ENCODE measurements around the gene ZNF480.
"Not testable (repeated sequence)": the region's sequence is repeated elsewhere in the genome, so short reads cannot be mapped to it uniquely, and the experiment has no call there.

The ZNF480 gene

DNA sequence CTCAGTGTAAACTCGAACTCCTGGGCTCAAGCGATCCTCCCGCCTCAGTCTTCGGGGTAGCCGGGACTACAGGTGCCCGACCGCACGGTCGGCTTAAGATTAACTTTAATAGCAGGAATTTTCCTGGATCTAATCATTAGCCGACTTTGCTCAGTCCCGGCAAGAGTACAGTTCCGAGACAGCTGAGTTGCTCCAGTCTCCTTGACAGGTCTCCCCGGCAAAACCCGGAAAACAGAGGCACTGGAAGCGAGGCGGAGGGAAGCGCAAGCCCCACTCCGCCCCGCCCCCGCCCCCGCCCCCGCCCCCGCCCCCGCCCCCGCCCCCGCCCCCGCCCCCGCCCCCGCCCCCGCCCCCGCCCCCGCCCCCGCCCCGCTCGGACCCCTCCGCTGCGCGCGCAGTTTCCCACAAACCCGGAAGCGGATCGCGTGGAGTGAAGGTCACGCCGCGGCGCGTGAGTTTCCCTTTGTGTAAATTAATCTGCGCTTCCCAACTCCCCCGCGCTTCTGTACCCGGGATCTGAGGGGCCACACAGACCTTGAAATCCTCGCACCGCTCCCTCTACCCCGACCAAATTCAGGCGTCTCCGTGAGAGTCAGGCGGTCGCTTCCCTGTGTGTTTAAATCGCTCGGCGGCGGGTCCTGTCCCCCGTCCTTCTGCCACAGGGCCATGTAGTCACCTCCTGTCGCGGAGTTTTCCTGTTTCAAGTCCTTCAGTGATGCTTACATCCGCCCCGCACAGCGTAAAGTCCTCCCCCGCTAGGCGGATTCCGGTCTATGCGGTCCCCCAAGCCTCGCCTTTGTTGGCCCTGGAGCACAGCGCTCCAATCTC lies at the start of gene ZNF480:
TSS of gene ZNF480 (plus strand) at position 397 of the 828 bp plus-strand sequence. CDS start 3,244 bp downstream, outside the sequence.
- peak; percentile 80 for DNase-seq

DNA sequence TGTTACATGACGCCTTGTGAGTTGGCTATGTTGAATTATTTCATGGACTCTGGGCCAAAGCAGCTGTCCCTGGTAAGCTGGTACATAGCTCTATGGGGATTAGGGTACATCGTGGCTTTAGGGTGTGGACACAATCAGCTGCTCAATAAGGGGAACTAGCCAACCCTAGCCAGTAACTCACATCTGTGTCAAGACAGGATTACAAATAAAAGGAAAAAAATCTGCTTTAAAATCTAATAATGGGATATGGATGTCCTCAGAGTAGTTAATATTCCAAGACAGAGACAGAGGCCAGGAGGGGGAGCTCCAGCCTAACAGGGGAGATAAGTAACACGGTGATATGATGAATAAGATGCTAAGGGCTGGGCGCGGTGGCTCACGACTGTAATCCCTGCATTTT lies 48.7 kb upstream of the ZNF480 start:
- peak; percentile 18 for DNase-seq

DNA sequence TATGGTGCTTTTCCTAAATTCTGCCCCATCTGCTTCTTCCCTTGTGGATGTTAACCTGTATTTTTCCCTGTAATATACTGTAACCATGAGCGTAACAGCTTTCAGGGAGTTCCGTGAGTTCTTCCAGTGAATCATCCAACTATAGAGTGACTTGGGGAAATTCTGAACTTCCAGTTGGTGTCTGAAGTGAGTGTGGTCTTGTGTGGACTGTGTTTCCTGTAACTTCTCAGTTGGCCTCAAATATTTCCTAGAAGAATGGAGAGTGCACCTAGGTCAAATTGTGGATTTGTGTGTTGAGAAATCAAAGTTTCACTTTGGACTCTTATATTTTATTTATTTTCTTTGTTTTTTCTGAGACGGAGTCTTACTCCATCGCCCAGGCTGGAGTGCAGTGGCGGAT lies 38.5 kb upstream of the ZNF480 start:
- no peak for DNase-seq

DNA sequence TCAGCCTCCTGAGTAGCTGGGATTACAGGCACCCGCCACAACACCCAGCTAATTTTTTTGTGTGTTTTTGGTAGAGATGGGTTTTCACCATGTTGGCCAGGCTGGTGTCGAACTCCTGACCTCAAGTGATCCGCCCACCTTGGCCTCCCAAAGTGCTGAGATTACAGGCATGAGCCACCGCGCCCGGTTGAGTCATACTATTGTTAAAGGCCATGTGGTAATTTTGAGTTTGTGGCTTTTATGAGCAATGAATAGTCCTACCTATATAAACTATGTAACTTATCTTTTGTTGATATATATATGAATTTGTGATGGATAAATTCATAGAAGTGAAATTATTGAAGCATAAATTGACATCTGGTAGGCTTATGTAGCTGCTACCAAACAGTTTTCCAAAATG lies 31.4 kb upstream of the ZNF480 start:
- DNase-seq, result not testable (repeated sequence)

GRCh38 chr19:52269338-52270261 lies 27.4 kb upstream of the ZNF480 start, which contains the start of gene ZNF766:
ZNF766 (plus strand) TSS chr19:52269587; CDS start chr19:52269614, 27 bp downstream.
- DNase-seq, result peak; percentile 96

DNA sequence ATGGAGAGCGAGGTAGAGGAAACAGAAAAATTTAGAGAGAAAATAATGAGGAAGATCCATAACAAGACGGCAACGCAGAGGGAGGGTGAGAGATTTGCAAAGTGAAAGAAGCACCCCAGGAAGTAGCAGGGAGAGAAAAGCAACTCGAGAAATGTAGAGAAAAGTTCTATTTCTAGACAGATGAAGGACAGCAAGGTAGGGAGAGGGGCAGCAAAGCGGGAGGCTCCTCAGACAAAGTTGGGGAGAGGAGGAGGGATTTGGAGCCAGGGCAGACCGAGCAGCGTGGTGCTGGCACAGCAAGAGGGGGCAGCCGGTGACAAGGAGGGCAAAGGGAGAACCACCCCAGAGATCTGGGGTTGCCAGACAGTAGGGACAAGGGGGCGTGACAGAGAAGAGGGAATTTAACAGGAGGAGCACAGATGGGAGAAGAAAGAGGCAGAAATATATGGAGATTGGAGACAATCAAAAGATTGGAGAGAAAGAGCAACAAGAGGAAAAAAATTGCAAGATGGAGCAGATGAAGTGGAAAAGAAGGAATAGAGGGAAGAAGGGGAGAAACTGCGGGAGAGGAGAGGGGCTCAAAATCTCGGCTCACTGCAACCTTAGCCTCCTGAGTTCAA lies 26.6 kb upstream of the ZNF480 start:
- DNase-seq, result peak; percentile 16

GRCh38 chr19:52273301-52273700 lies 23.7 kb upstream of the ZNF480 start:
- no peak for DNase-seq

DNA sequence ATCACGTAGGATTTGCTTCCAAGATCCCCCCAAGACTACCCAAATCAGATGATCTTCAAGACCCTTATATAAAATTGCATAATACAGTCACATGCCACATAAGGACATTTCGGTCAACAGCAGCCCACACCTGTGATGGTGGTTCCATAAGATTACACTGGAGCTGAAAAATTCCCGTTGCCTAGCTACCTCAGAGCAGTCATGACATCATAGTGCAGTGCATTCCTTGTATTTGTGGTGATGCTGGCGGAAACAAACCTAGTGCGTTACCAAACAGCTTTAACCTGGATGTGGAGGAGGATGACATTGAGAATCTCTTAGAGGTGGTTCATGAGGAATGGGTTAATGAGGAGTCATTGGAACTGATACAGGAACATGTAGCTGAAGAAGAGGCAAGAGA lies 22.8 kb upstream of the ZNF480 start:
- no peak for DNase-seq

DNA sequence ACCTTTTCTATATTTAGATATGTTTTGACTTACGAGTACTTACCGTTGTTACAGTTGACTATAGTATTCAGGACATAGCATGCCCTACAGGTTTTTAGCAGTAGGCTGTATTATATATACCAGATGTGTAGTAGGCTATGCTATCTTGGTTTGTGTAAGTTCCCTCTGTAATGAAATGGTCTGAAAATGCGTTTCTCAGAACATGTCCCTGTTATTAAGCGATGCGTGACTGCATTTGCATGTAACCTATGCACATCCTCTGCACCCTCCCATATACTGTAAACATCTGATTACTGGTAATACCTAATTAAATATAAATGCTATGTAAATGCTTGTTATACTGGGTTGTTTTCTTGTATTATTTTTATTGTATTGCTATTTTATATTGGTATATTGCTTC lies 21.0 kb upstream of the ZNF480 start:
- no peak for DNase-seq

- DNase-seq, result no peak
Observed at GRCh38 chr19:52277471-52277870, 19.5 kb upstream of the ZNF480 start.

GRCh38 chr19:52286256-52286655 lies 10.7 kb upstream of the ZNF480 start:
- no peak for DNase-seq

DNA sequence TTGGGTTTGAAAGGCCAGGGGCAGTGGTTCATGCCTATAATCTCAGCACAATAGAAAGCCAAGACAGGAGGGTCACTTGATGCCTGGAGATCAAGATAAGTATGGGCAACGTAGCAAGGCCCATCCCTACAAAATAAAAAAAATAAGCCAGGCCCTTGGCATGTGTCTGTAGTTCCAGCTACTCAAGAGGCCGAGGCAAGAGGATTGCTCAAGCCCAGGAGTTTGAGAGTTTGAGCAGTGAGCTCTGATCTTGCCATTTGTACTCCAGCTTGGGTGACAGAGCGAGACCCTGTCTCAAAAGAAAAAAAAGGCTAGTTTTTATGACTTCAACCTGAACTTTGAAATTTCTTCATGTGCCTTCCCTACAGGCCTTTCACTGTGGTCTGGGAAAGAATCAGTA lies 5.2 kb upstream of the ZNF480 start:
- DNase-seq, result no peak

DNA sequence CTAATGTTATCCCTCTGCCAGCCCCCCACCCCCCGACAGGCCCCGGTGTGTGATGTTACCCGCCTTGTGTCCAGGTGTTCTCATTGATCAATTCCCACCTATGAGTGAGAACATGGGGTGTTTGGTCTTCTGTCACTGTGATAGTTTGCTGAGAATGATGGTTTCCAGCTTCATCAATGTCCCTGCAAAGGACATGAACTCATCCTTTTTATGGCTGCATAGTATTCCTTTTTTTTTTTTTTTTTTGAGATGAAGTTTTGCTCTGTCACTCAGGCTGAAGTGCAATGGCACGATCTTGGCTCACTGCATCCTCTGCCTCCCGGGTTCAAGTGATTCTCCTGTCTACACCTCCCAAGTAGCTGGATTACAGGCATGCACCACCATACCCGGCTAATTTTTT lies 4.0 kb upstream of the ZNF480 start:
- DNase-seq, result not testable (repeated sequence)

- no peak for DNase-seq
Observed at GRCh38 chr19:52296400-52296772, 583 bp upstream of the ZNF480 start.

DNA sequence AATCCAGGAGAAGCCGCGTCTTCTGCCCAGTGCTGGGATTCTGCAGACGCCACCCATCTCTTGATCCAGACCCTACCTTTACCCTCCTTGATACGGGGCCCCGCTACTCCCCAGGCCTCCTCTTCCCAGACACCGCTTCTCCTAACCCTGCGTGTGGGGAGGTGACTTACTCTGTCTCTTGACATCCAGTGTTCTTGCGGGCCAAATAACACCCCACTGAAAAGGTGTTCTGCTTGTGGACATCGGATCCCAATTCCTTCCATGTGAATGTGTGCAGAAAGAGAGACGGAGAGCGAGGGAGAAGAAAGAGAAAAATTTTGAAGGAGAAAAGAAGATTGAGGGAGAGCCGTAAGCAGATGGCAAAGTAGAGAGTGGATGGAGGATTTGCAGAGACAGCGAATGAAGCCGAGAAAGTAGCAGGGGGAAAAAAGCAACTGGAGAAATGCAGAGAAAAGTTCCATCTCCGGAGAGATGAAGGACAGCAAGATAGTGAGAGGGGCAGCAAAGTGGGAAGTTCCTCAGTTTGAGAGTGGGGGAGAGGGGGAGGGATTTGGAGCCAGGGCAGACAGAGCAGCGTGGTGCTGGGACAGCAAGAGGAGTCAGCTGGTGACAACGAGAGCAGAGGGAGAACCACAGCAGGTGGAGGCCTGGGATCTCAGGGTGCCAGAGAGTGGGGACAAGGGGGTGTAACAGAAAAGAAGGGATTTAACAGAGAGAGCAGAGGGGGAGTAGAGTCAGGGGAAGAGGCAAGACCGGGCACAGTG lies 814 bp downstream of the ZNF480 start:
- DNase-seq, result no peak

- no peak for DNase-seq
Observed at GRCh38 chr19:52307275-52307674, 10.3 kb downstream of the ZNF480 start.

- DNase-seq, result no peak
Observed at GRCh38 chr19:52322429-52322828, 25.5 kb downstream of the ZNF480 start.

DNA sequence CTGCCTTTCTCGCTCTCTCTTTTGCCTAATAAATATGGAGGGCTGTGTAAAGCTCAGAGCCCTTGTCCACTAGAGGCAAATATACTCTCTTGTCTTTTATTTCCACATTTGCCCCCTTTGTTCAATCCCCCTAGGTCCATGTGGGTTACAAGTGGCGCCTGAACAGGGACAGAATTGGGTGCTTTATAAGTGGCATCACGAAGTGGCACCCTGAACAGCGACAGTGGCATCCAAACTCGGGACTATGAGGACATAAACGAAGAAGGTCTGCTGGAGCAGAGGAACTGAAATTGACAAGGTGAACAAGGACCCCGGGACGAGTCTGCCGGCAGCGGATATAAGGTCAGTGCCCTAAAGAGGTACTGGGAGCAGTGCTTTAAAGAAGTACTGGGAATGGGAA lies 34.8 kb downstream of the ZNF480 start:
- no peak for DNase-seq

DNA sequence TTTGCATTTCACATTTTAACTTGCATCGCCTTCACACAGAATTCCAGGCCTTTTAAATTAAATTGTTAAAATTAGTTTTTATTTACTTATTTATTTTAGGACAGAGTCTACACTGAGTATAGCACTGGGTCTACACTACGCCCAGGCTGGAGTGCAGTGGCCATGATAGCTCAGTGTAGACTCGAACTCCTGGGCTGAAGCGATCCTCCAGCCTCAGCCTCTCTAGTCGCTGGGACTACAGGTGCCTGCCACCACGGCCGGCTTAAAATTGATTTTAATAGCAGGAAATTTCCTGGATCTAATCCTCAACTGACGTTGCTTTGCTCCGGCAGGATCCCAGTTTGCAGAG lies 38.8 kb downstream of the ZNF480 start:
- no peak for DNase-seq

DNA sequence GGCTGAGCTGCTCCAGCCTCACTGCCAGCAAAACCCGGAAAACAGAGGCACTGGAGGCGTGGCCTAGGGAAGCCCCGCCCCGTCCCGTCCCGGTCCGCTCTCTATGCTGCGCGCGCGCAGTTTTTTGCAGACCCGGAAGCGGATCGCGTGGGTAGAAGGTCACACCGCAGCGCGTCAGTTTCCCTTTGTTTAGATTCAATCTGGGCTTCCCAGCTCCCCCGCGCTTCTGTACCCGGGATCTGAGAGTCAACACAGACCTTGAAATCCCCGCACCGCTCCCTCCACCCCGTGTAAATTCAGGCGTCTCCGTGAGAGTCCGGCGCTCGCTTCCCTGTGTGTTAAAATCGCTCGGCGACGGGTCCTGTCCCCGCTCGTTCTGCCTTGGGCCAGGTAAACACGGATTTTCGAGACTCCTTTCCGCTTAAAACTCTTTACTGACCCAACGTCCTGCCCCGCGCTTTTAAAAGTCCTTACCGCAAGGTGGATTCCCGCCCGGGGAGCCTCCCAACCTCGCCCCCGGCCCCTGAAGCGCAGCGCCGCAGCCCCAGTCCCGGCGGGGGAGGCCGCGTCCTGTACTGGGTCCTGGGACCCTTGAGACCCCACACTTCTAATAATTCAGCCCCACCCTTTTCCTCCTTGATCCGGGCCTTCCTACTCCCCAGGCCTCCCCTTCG lies 39.3 kb downstream of the ZNF480 start, which contains the start of gene ZNF610:
TSS of gene ZNF610 (plus strand) at position 127 of the 674 bp plus-strand sequence. CDS start 12,930 bp downstream, outside the sequence.
- peak; percentile 84 for DNase-seq

- no peak for DNase-seq
Observed at GRCh38 chr19:52336791-52337381, 39.9 kb downstream of the ZNF480 start.

Data from activated CD4-positive, alpha-beta T cell treated with anti-CD3 and anti-CD28 coated beads, Interleukin-2, Interleukin-6, amounts not matched to agents 100 ng/mL and 50 ng/mL, durations not matched to agents 16 hours and 8 hours (primary cell).